Transverse colon (tissue), 4 donors: ENCODE results near the gene PTPRN2. TPM values are rescaled to one million over a fixed set of nuclear protein-coding genes. Genes with fewer than 3 reads are reported as not detected.

ENCODE experiments used
- DNase-seq: peaks from one replicate; pipeline ENCODE4 v3.0.0-alpha.2; 2019
- H3K27ac ChIP-seq, 4 donors: fragments of 200-600 bp; sonication (generic); 2 replicates each; pipeline ENCODE4 v1.5.1; 2016 to 2018; ENCODE audit warnings: inconsistent platforms in 4 of 4
- H3K27me3 ChIP-seq: fragments of 200-600 bp; sonication (generic); 2 replicates; pipeline ENCODE4 v1.5.1; 2017; ENCODE audit warnings: inconsistent platforms
- H3K36me3 ChIP-seq, 4 donors: fragments of 200-600 bp; sonication (generic); 2 replicates each; pipeline ENCODE4 v1.5.1; 2017 to 2019; ENCODE audit warnings: inconsistent platforms in 4 of 4
- H3K4me1 ChIP-seq, 4 donors: fragments of 200-600 bp; sonication (generic); 2 replicates each; pipeline ENCODE4 v1.5.1; 2017 to 2020; ENCODE audit warnings: inconsistent platforms in 4 of 4
- H3K4me3 ChIP-seq, 4 donors: fragments of 200-600 bp; sonication (generic); 1 replicate in 1 of 4; 2 replicates in 3 of 4; pipeline versions ENCODE4 v1.5.1 to v1.6.1; 2017 to 2019; ENCODE audit warnings: inconsistent platforms in 4 of 4
- H3K9me3 ChIP-seq, 2 donors: fragments of 200-600 bp; sonication (generic); 2 replicates each; pipeline ENCODE4 v1.5.1; 2017 to 2019; ENCODE audit warnings: inconsistent platforms in 2 of 2
- CTCF ChIP-seq, 5 experiments: fragments of 200-600 bp in 3 of 5; fragments of 450-650 bp in 2 of 5; sonication (generic) in 3 of 5; IDR thresholded peaks; 1 replicate in 2 of 5; 2 replicates in 3 of 5; pipeline ENCODE4 v1.5.1; 2016 to 2017; ENCODE audit warnings: antibody characterized with exemption in 5 of 5, inconsistent platforms in 3 of 5, mild to moderate bottlenecking in 2 of 5, moderate library complexity in 1 of 5
- EP300 ChIP-seq: sonication (generic); formaldehyde crosslinking; IDR thresholded peaks from one replicate; pipeline ENCODE4 v1.6.1; 2017; ENCODE audit warnings: antibody characterized with exemption, low read depth
- POLR2A ChIP-seq: fragments of 450-650 bp; IDR thresholded peaks from one replicate; pipeline ENCODE4 v1.6.1; 2016; ENCODE audit warnings: antibody characterized with exemption, mild to moderate bottlenecking, moderate library complexity
- POLR2AphosphoS5 ChIP-seq, 3 donors: sonication (generic); formaldehyde crosslinking; IDR thresholded peaks; one replicate each; pipeline ENCODE4 v1.6.1; 2016; ENCODE audit warnings: antibody characterized with exemption in 3 of 3
- WGBS, 2 donors: methylation state at CpG; one replicate each; pipeline ENCODE4 v1.1.5; 2018; ENCODE audit warnings: low coverage in 1 of 2; 5-methylcytosine and 5-hydroxymethylcytosine counted together
- in situ Hi-C, 4 donors: fragments of 200-750 bp; cut with MboI; loops; one replicate each; pipeline versions ENCODE4 v1.15.0 to v1.15.1; 2017; ENCODE audit warnings: low sequenced_read_pairs in 3 of 4, low pct_ligation_motif_present in 1 of 4, low pct_unique_long_range_greater_than_20kb in 1 of 4
- intact Hi-C: fragments of 100-400 bp; cut with DNase I; formaldehyde crosslinking; loops from one replicate; pipeline ENCODE4 v1.15.1; 2023; ENCODE audit warnings: low total_unique reads
- total RNA-seq, 4 donors: library from RNA; depleted of rRNA; stranded (reverse); fragments of >200 nt; gene quantifications; one replicate each; pipeline ENCODE4 v1.1.0, GENCODE V29; 2016

Gene PTPRN2
- total RNA-seq, 4 donors from 2014 or later = 15.4 to 31.1 (median 21.8) TPM

- no peak overlapping the region for H3K4me3 ChIP-seq
- no peak overlapping the region for H3K27ac ChIP-seq
- no peaks in the 10 kb centered on the region for H3K9me3 ChIP-seq
- intact Hi-C loops = no loop called here
- no peaks in the 10 kb centered on the region for H3K36me3 ChIP-seq
- H3K4me1 ChIP-seq = no peaks in the 10 kb centered on the region
- peak; percentile 42 for DNase-seq
- 52 to 84% methylated on average over 3 to 12 of the region's 12 CpGs for WGBS, 2 donors
- in situ Hi-C loops = no loop called here
- no peaks in the 10 kb centered on the region for H3K27me3 ChIP-seq
- TF ChIP-seq POLR2AphosphoS5 (IDR thresholded peaks at IDR 0.05) = no peak
- no peak for TF ChIP-seq EP300
- TF ChIP-seq POLR2A = no peak
- no peak for TF ChIP-seq CTCF (IDR thresholded peaks at IDR 0.05)
These were observed 1032.3 kb downstream of the PTPRN2 start for GRCh38 chr7:157555313-157555712.

- in situ Hi-C loops = no loop called here
- H3K4me1 ChIP-seq = no peaks in the 10 kb centered on the region
- H3K4me3 ChIP-seq = no peak overlapping the region
- WGBS, 2 donors = 58 to 88% methylated on average over 5 to 28 of the region's 28 CpGs
- DNase-seq = no peak
- TF ChIP-seq POLR2AphosphoS5 (IDR thresholded peaks at IDR 0.05) = no peak
- no peak for TF ChIP-seq CTCF (IDR thresholded peaks at IDR 0.05)
- TF ChIP-seq POLR2A = no peak
- no peak for TF ChIP-seq EP300
- no peaks in the 10 kb centered on the region for H3K27me3 ChIP-seq
- no peaks in the 10 kb centered on the region for H3K9me3 ChIP-seq
- intact Hi-C loops = no loop called here
- no peaks in the 10 kb centered on the region for H3K36me3 ChIP-seq
- H3K27ac ChIP-seq = no peak overlapping the region
These were observed 1033.0 kb downstream of the PTPRN2 start for GRCh38 chr7:157554393-157555238.

- Histone ChIP-seq H3K27ac (no peak overlapping the region), H3K36me3 (no peaks in the 10 kb centered on the region), H3K4me1 (no peaks in the 10 kb centered on the region), H3K9me3 (no peaks in the 10 kb centered on the region), H3K27me3 (no peaks in the 10 kb centered on the region), H3K4me3 (no peak overlapping the region)
- TF ChIP-seq CTCF (IDR thresholded peaks at IDR 0.05) (no peak), POLR2AphosphoS5 (IDR thresholded peaks at IDR 0.05) (no peak), POLR2A (no peak), EP300 (no peak)
- in situ Hi-C loops (no loop called here), intact Hi-C loops (no loop called here)
- WGBS, 2 donors = 80 to 93% methylated on average over 1 to 18 of the region's 18 CpGs
- DNase-seq = no peak
These were observed 1034.4 kb downstream of the PTPRN2 start for GRCh38 chr7:157553256-157553655.

GRCh38 chr7:157552295-157552993, 1035.2 kb downstream of the PTPRN2 start:
- in situ Hi-C loops = no loop called here
- WGBS, 2 donors = 91 to 100% methylated on average over 4 to 26 of the region's 26 CpGs
- TF ChIP-seq POLR2A (no peak), POLR2AphosphoS5 (IDR thresholded peaks at IDR 0.05) (no peak), EP300 (no peak), CTCF (IDR thresholded peaks at IDR 0.05) (no peak)
- Histone ChIP-seq H3K9me3 (no peaks in the 10 kb centered on the region), H3K27ac (no peak overlapping the region), H3K4me3 (no peak overlapping the region), H3K36me3 (no peaks in the 10 kb centered on the region), H3K4me1 (no peaks in the 10 kb centered on the region), H3K27me3 (no peaks in the 10 kb centered on the region)
- intact Hi-C loops = no loop called here
- no peak for DNase-seq
